Fibroblast of mammary gland (primary cell): ENCODE data around the gene SSC5D.

ENCODE experiments used
- DNase-seq: peaks from one replicate; pipeline ENCODE4 v3.0.0-alpha.2; 2010; ENCODE audit warnings: low read depth
- H3K4me3 ChIP-seq: 2 replicates; pipeline ENCODE4 v1.5.1; 2011; ENCODE audit warnings: low read depth, mild to moderate bottlenecking, low read length, moderate library complexity; ENCODE audit not compliant: control insufficient read depth
- CTCF ChIP-seq: conservative IDR thresholded peaks from 2 replicates; pipeline ENCODE4 v1.5.1; 2011; ENCODE audit warnings: low read depth, low read length, inconsistent platforms; ENCODE audit not compliant: control insufficient read depth, insufficient read depth

Gene SSC5D

DNA sequence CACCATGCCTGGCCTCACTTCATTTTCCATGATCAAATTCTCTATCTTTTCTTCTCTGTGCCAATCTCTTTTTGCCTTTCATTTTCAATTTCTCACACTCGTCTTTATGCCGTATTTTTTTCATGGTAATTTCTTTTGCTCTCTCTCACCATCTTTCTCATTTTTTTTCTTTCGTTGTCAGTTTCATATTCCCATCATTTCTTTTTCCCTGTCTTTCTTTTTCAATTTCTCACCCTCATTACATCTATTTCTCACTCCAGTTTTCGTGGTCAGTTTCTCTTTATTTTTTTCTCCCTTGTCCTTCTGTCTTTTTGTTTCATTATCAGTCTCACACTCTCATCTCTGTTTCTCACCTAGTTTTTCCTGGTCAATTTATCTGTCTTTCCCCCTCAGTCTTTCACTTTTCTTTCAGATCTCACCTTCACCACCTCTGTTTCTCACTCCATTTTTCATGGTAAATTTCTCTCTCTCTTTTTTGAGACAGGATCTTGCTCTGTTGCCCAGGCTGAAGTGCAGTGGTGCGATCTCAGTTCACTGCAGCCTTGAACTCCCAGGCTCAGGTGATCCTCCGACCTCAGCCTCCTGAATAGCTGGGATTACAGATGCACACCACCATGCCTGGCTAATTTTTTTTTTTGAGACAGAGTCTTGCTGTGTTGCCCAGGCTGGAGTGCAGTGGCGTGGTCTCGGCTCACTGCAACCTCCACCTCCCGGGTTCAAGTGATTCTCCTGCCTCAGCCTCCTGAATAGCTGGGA, 14.1 kb downstream of the SSC5D start:
- no peak for DNase-seq
- no peak overlapping the region for H3K4me3 ChIP-seq
- no peak for TF ChIP-seq CTCF

DNA sequence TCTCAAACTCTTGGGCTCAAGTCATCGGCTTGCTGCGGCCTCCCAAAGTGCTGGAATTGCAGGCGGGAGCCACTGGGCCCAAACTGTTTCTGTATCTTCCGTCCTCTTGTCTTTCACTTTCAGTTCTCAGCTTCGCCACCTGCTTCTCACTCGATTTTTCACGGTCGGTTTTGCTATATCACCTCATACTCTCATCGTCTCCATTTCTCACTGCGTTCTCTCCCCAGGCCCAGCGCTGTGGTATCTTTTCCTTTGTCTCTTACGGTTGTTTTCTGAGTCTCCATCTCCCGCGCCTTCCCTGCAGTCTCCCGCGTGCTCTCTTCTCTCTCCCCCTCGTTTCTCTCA, 14.9 kb downstream of the SSC5D start:
- no peak for DNase-seq
- TF ChIP-seq CTCF, result no peak
- H3K4me3 ChIP-seq, result no peak overlapping the region

GRCh38 chr19:55503502-55504251, 15.4 kb downstream of the SSC5D start:
- peak; percentile 88 for DNase-seq
- peak; percentile 73 for TF ChIP-seq CTCF

DNA sequence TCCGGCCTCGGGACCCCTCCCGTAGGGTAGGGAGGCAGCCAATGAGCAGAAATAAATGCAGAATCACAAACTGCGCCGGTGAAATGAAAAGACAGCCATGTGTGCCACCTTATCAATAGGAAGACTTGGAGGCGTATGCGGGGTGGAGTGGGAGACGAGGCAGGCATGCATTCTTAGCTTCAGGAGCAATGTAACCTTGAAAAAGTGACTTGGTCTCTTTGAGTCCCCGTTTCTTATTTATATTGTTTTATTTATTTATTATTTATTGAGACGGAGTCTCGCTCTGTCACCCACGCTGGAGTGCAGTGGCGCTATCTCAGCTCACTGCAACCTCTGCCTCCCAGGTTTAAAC, 16.0 kb downstream of the SSC5D start:
- no peak for TF ChIP-seq CTCF
- H3K4me3 ChIP-seq, result no peak overlapping the region
- DNase-seq, result no peak

More at GRCh38 chr19:55503502-55504251, 15.4 kb downstream of the SSC5D start:
- H3K4me3 ChIP-seq, result peak overlapping the region; percentile 40

- TF ChIP-seq CTCF, result no peak
- DNase-seq, result no peak
- H3K4me3 ChIP-seq, result no peak overlapping the region
Observed at GRCh38 chr19:55504981-55505380, 16.7 kb downstream of the SSC5D start.

GRCh38 chr19:55508120-55508519, 19.9 kb downstream of the SSC5D start:
- H3K4me3 ChIP-seq, result no peak overlapping the region
- TF ChIP-seq CTCF, result no peak
- DNase-seq, result no peak
